GM19324 (cell line): Measurements from ENCODE around the gene BTBD6.

Experiments used
- ATAC-seq: cut with Tn5 transposase; IDR thresholded peaks from one replicate; pipeline ENCODE4 v1.9.1; 2021; ENCODE audit warnings: mild to moderate bottlenecking, moderate library complexity; ENCODE audit not compliant: unreplicated experiment, low FRiP score

BTBD6 gene

GRCh38 chr14:105210266-105211025 lies 37.9 kb upstream of the BTBD6 start:
- no peak for ATAC-seq

- no peak for ATAC-seq
Observed at GRCh38 chr14:105211086-105211757, 37.1 kb upstream of the BTBD6 start.

GRCh38 chr14:105211758-105212089 lies 36.6 kb upstream of the BTBD6 start:
- ATAC-seq: no peak

GRCh38 chr14:105212541-105213300 lies 35.6 kb upstream of the BTBD6 start:
- no peak for ATAC-seq

- no peak for ATAC-seq
Observed at GRCh38 chr14:105213361-105213760, 35.0 kb upstream of the BTBD6 start.

GRCh38 chr14:105214324-105214915 lies 33.9 kb upstream of the BTBD6 start:
- ATAC-seq: no peak

GRCh38 chr14:105215602-105216001 lies 32.7 kb upstream of the BTBD6 start:
- ATAC-seq: no peak

- ATAC-seq: no peak
Observed at GRCh38 chr14:105216490-105217247, 31.7 kb upstream of the BTBD6 start.

GRCh38 chr14:105217774-105218173 lies 30.6 kb upstream of the BTBD6 start:
- no peak for ATAC-seq

- no peak for ATAC-seq
Observed at GRCh38 chr14:105218611-105219010, 29.7 kb upstream of the BTBD6 start.

- ATAC-seq: no peak
Observed at GRCh38 chr14:105219043-105219612, 29.2 kb upstream of the BTBD6 start.

- no peak for ATAC-seq
Observed at GRCh38 chr14:105219753-105220152, 28.6 kb upstream of the BTBD6 start.

- ATAC-seq: no peak
Observed at GRCh38 chr14:105220699-105221597, 27.4 kb upstream of the BTBD6 start.

GRCh38 chr14:105221598-105222178 lies 26.6 kb upstream of the BTBD6 start:
- no peak for ATAC-seq

GRCh38 chr14:105223260-105223659 lies 25.1 kb upstream of the BTBD6 start:
- ATAC-seq: no peak

- ATAC-seq: no peak
Observed at GRCh38 chr14:105223770-105224544, 24.4 kb upstream of the BTBD6 start.

- no peak for ATAC-seq
Observed at GRCh38 chr14:105224845-105225570, 23.3 kb upstream of the BTBD6 start.
